ENCODE results near the gene GJB2.
"Not testable (repeated sequence)": the region's sequence is repeated elsewhere in the genome, so short reads cannot be mapped to it uniquely, and the experiment has no call there.

Gene GJB2

GRCh38 chr13:20165417-20166257, 27.1 kb downstream of the GJB2 start:
- DNase-seq (ENCODE audit: low spot score): no peak

- no peak for DNase-seq (ENCODE audit: low spot score)
Observed at GRCh38 chr13:20161951-20162300, 30.8 kb downstream of the GJB2 start.

- DNase-seq (ENCODE audit: low spot score): peak; percentile 37
Observed at GRCh38 chr13:20161275-20161950, 31.3 kb downstream of the GJB2 start.

- peak; percentile 33 for DNase-seq (ENCODE audit: low spot score)
Observed at GRCh38 chr13:20160306-20161274, 32.1 kb downstream of the GJB2 start, which contains the start of gene GJA3. Gene GJA3 (minus strand): TSS chr13:20161052. CDS start chr13:20143288, 17,764 bp downstream.

GRCh38 chr13:20159646-20160305, 33.0 kb downstream of the GJB2 start:
- no peak for DNase-seq (ENCODE audit: low spot score)

GRCh38 chr13:20157151-20157796, 35.5 kb downstream of the GJB2 start:
- DNase-seq (ENCODE audit: low spot score): no peak

- no peak for DNase-seq (ENCODE audit: low spot score)
Observed at GRCh38 chr13:20156702-20157101, 36.0 kb downstream of the GJB2 start.

GRCh38 chr13:20153290-20153689, 39.4 kb downstream of the GJB2 start:
- not testable (repeated sequence) for DNase-seq (ENCODE audit: low spot score)

GRCh38 chr13:20151612-20152011, 41.1 kb downstream of the GJB2 start:
- no peak for DNase-seq (ENCODE audit: low spot score)

GRCh38 chr13:20151016-20151415, 41.7 kb downstream of the GJB2 start:
- DNase-seq (ENCODE audit: low spot score): no peak

GRCh38 chr13:20150561-20150960, 42.2 kb downstream of the GJB2 start:
- DNase-seq (ENCODE audit: low spot score): no peak

- DNase-seq (ENCODE audit: low spot score): no peak
Observed at GRCh38 chr13:20149762-20150161, 43.0 kb downstream of the GJB2 start.

- DNase-seq (ENCODE audit: low spot score): no peak
Observed at GRCh38 chr13:20148501-20149183, 44.1 kb downstream of the GJB2 start.

GRCh38 chr13:20146381-20146780, 46.4 kb downstream of the GJB2 start:
- no peak for DNase-seq (ENCODE audit: low spot score)

GRCh38 chr13:20145521-20145920, 47.2 kb downstream of the GJB2 start:
- DNase-seq (ENCODE audit: low spot score): no peak

- no peak for DNase-seq (ENCODE audit: low spot score)
Observed at GRCh38 chr13:20144141-20144850, 48.4 kb downstream of the GJB2 start.

GRCh38 chr13:20142927-20143480, 49.7 kb downstream of the GJB2 start:
- DNase-seq (ENCODE audit: low spot score): no peak

GRCh38 chr13:20142023-20142926, 50.5 kb downstream of the GJB2 start:
- DNase-seq (ENCODE audit: low spot score): no peak

Measured in CD4-positive, alpha-beta T cell treated with Interleukin-15 for 4 hours (primary cell).